HG02759 (cell line): ENCODE results near the gene DOK1.

Source experiments
- ATAC-seq: cut with Tn5 transposase; IDR thresholded peaks from one replicate; pipeline ENCODE4 v1.9.1; 2021; ENCODE audit warnings: mild to moderate bottlenecking, moderate library complexity; ENCODE audit not compliant: unreplicated experiment

Gene DOK1

DNA sequence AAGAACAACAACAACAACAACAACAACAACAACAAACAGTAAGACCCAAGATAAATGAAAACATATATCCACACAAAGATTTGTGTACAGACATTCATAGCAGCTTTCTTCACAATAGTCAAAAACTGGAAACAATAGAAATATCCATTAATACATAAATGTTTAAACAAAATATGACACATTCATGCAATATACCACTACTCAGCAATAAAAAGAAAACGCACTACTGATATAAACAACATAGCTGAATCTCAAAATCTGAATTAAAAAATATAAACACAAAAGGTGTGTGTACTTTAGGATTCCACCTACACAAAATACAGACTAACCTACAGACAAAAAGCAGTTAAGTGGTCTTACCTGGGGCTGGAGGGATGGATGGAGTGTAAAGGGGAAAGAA lies 42.1 kb downstream of the DOK1 start:
- no peak for ATAC-seq

- ATAC-seq: no peak
Measured at GRCh38 chr2:74597410-74597809, 42.9 kb downstream of the DOK1 start.

DNA sequence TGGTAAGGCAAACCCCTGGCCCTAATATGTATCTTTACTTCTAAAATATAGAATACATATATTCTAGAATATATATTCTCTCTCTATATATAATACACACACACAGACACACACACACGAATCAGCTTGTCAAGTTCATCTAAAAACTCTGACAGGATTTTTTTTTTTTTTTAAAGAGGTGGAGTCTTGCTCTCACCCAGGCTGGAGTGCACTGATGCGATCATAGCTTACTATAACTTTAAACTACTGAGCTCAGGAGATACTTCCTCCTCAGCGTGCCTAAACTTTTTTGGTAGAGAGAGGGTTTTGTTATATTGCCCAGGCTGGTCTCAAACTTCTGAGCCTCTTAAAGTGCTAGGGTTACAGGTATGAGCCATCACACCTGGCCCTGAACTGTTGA lies 45.2 kb downstream of the DOK1 start:
- no peak for ATAC-seq

- no peak for ATAC-seq
Measured at GRCh38 chr2:74602586-74603281, 48.2 kb downstream of the DOK1 start.

- ATAC-seq: no peak
Measured at GRCh38 chr2:74603282-74604000, 48.9 kb downstream of the DOK1 start.

GRCh38 chr2:74606927-74607326 lies 52.4 kb downstream of the DOK1 start:
- no peak for ATAC-seq
